Epithelial cell of esophagus (primary cell): ENCODE results near the gene LIAS.

Experiments
- DNase-seq: peaks from one replicate; pipeline ENCODE4 v3.0.0; 2010; ENCODE audit warnings: low read depth
- H3K4me3 ChIP-seq: 2 replicates; pipeline ENCODE4 v1.5.1; 2011; ENCODE audit warnings: mild to moderate bottlenecking, low read length, control low read depth
- TF ChIP-seq, protein P1 (sequence below): IDR thresholded peaks from 2 replicates; pipeline ENCODE4 v1.5.1; 2011; ENCODE audit warnings: low read depth, mild to moderate bottlenecking, low read length, control low read depth, inconsistent platforms; ENCODE audit not compliant: insufficient read depth; ENCODE audit errors: missing control alignments

Gene LIAS

DNA sequence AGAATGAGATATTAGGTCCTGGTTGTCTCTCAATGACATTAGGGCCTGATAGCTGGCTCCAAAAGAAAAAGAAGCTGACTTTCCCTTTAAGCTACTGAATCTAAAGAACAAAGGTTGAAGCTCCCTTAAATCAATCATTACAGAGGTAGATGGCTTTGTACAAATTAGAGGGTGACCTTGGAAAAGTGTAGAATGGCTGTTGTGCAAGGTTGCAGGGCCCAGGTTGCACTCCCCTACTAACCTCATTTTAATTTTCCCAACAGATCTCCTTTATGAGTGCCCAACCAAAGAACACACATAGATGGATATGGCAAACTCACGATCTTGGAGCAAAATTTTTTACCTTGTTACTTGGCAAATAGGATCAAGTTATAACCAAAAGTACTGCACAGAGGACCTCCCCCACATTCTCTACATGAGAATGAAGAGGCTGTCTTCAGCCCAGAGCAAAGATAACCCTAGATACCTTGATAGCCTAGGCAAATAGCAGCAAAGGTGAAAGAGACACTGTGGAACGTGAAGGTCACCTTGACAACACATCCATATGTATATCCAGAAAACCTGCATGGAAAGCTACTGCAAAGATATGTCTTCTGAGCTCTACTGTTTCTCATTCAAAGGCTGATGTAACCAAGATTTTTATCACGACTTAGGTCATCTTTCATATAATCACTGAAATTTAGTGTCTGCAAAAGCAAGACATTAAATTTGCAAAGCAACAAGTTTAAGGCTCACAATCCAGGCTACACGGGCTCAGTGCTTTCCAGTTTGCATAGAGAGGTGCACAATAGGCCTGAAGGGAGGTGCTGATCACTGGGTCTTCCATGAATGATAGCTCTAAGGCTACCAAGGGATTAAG is 29.2 kb upstream of the LIAS start:
- TF ChIP-seq, protein P1, sequence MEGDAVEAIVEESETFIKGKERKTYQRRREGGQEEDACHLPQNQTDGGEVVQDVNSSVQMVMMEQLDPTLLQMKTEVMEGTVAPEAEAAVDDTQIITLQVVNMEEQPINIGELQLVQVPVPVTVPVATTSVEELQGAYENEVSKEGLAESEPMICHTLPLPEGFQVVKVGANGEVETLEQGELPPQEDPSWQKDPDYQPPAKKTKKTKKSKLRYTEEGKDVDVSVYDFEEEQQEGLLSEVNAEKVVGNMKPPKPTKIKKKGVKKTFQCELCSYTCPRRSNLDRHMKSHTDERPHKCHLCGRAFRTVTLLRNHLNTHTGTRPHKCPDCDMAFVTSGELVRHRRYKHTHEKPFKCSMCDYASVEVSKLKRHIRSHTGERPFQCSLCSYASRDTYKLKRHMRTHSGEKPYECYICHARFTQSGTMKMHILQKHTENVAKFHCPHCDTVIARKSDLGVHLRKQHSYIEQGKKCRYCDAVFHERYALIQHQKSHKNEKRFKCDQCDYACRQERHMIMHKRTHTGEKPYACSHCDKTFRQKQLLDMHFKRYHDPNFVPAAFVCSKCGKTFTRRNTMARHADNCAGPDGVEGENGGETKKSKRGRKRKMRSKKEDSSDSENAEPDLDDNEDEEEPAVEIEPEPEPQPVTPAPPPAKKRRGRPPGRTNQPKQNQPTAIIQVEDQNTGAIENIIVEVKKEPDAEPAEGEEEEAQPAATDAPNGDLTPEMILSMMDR = no peak

GRCh38 chr4:39433878-39434492 is 24.9 kb upstream of the LIAS start:
- DNase-seq = no peak
- TF ChIP-seq, protein P1 = no peak
- no peak overlapping the region for H3K4me3 ChIP-seq

More for the DNA sequence above, 29.2 kb upstream of the LIAS start:
- DNase-seq = no peak
- H3K4me3 ChIP-seq = no peak overlapping the region

DNA sequence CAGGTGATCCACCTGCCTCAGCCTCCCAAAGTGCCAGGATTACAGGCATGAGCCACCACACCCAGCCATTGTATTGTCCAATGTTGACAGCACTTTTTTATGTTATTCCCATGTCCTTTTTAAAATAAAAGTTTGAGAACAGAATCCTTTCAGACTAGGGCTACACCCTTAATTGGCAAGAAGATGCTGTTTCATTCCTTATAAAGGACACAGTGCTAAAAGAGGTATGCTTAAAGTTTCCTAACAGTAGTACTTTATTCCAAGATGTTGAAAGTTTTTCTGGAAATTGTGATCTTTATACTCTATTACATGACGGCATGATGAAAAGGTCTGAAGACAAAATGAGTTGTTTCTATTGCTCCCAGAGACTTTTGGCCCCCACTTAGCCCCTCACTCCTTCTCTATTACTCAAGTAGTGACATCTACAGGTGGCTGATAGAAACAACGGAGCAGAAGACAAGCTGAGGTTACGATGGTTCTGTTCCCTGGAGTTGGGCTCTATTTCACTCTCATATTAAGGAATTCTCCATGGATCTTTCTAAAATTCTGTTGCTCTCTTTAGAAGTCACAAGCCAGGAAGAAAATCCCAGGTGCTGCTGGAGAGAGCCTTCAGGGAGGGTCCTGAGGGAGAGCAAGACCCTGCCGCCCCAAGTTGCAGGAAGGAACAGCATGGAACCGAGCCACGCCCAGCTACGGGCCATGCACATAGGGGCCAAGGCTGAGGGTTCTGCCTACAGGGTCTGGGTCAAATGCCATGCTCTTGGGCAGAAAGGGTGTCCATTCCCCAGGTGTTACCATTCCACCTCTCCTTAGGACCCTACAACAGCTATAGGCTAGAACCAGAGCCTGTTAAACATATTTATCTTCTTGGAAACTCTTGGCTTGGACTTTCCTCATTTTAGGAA is 22.9 kb upstream of the LIAS start:
- DNase-seq = no peak
- no peak overlapping the region for H3K4me3 ChIP-seq
- TF ChIP-seq, protein P1 = no peak

DNA sequence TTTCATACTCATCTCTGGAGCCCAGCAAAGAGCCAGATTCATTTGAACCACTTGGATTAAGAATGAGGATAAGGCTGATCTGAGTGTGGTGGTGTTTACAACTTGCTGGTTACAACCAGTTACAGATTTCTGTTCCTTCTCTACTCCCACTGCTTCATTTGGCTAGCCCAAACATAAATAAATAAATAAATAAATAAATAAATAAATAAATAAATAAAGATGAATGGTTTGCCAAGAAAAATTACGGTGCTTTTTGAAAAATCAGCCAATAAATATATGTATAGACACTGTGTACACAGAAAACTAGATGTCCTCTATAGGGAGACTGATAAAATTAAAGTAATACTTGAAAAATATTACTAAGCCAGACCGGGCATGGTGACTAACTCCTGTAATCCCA is 17.3 kb upstream of the LIAS start:
- TF ChIP-seq, protein P1 = no peak
- no peak for DNase-seq
- no peak overlapping the region for H3K4me3 ChIP-seq

GRCh38 chr4:39442998-39443397 is 15.9 kb upstream of the LIAS start:
- no peak for DNase-seq
- TF ChIP-seq, protein P1 = no peak
- H3K4me3 ChIP-seq = no peak overlapping the region

GRCh38 chr4:39446483-39446841 is 12.4 kb upstream of the LIAS start:
- DNase-seq = no peak
- no peak overlapping the region for H3K4me3 ChIP-seq
- TF ChIP-seq, protein P1 = no peak
